HG03159 (cell line): ENCODE data around the gene DALRD3.

Source experiments
- ATAC-seq: cut with Tn5 transposase; IDR thresholded peaks from one replicate; pipeline ENCODE4 v1.9.1; 2021; ENCODE audit warnings: mild to moderate bottlenecking, moderate library complexity; ENCODE audit not compliant: unreplicated experiment

Gene DALRD3, protein sequence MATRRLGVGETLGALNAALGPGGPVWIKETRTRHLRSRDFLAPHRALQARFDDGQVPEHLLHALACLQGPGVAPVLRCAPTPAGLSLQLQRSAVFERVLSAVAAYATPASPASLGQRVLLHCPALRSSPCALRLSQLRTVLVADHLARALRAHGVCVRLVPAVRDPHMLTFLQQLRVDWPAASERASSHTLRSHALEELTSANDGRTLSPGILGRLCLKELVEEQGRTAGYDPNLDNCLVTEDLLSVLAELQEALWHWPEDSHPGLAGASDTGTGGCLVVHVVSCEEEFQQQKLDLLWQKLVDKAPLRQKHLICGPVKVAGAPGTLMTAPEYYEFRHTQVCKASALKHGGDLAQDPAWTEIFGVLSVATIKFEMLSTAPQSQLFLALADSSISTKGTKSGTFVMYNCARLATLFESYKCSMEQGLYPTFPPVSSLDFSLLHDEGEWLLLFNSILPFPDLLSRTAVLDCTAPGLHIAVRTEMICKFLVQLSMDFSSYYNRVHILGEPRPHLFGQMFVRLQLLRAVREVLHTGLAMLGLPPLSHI

DNA sequence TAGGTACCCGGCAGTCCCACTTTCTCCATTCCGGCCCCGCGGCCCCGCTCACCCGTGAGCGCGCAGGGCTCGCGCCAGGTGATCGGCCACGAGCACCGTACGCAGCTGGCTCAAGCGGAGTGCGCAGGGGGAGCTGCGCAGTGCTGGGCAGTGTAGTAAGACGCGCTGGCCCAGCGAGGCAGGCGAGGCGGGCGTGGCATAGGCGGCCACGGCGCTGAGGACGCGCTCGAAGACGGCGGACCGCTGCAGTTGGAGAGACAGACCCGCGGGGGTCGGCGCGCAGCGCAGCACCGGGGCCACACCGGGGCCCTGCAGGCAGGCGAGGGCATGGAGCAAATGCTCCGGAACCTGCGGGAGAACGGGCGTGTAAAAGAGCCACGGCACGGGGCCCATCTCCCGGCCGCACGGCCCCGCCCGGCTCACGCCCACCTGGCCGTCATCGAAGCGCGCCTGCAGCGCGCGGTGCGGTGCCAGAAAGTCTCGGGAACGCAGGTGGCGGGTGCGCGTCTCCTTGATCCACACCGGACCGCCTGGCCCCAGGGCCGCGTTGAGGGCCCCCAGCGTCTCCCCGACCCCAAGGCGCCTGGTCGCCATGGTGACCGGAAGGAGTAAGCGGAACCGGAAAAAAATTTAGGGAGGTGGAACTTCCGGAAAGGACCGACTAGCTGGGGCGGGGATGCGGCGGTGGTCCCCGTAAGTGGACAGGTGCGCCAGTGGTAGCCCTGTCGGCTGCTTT, at the start of gene DALRD3:
TSS of gene DALRD3 (minus strand) at position 610 of the 736 bp plus-strand sequence. CDS start at position 594, 16 bp downstream.
- no peak for ATAC-seq

DNA sequence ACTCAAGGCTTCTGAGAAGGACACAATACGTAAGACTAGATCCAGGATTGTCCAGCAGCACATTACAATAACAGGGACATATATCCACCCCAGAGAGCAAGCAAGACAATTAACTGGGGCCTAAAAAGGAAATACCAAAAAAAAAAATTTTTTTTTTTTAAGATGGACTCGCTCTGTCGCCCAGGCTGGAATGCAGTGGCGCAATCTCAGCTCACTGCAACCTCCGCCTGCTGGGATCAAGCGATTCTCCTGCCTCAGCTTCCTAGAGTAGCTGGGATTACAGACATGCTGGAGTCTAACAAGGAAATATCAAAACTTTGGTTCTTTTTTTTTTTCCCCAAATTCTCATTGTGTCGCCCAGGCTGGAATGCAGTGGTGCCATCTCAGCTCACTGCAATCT, 39.6 kb upstream of the DALRD3 start:
- no peak for ATAC-seq

DNA sequence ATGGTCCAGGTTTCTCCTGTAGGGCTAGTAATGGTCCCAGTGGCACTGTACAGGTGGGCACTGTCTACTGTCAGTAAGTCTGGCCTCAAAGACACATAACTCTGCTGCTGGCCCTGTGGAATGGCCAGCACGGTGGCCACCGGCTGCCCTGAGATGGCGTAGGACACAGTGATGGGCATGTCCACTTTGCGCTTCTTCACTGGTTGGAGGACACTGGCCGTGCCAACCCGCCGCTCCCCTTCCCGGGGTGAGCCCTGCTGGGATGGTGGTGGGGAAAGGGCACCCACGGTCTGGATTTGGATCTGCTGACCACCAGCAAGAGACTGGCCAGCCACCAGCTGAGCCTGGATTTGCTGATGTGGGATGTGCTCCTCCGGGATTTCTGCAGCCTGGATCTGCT, 38.9 kb upstream of the DALRD3 start:
- no peak for ATAC-seq

DNA sequence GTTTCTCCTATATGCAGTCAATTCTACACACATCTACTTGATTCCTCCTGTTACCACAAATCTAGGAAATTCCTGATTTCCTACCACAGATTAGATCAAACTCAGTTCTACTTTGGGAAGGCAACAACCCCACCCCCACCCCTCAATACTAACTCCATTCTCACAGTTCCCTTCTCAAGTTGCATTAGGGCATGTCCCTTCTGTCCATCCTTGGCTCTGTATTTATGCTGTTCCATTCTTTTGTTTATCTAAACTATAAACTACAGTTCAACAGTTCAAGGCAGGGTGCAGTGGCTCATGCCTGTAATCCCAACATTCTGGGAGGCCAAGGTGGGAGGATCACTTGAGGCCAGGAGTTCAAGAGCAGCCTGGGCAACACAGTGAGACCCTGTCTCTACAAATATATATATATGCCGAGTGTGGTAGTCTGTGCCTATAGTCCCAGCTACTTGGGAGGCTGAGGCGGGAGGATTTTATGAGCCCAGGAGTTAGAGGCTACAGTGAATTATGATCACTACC, 36.0 kb upstream of the DALRD3 start:
- no peak for ATAC-seq

DNA sequence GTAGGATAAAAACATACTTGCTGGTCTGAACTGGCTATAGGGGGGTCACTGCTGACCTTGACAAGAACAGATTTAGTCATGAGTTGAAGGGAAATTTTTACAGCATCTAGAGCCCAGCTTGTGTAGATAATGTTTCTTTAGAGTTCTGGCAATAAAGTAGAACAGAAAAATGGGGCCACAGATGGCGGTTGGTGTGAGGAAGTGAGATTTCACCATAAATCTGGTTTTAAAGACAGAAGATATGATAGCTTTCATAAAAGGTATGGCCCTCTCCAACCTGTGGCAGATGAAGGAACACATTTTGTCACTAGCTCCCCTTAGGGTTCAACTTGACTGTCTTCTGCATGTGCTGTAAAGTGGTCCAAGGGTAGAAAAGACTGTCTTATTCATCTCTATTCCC, 35.2 kb upstream of the DALRD3 start:
- ATAC-seq: no peak

DNA sequence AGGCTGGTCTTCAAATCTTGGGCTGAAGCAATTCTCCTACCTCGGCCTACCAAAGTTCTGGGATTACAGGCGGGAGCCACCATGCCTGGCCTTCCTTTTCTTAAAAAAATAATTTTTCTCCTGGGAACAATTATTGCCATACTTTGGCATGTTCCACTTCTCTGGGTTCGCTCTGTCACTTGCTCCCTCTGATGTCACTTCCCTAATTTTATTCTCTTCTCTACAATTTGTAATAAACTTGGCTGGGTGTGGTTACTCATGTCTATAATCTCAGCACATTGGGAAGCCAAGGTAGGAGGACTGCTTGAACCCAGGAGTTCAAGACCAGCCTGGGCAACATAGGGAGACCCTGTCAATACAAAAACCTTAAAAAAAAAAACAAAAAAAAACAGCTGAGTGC, 16.9 kb upstream of the DALRD3 start:
- ATAC-seq: no peak

DNA sequence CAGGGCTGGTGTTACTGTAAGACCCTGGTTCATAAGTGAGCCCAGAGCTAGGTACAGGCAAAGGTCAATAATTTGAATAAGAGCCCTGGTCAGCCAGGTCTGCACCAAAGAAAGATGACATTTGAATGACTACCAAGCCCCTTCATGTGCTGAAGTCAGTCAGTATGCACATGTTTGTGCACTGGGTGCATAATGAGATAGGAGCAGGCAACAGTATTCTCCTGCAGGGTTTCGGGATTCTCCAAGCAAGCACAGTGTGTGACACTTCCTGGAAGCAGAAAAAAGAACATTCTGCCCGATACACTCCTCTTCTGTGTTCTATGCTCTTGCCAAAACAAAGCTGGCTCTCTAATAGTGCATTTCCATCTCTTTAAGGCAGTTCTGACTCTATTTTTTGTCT, 16.3 kb upstream of the DALRD3 start:
- no peak for ATAC-seq

DNA sequence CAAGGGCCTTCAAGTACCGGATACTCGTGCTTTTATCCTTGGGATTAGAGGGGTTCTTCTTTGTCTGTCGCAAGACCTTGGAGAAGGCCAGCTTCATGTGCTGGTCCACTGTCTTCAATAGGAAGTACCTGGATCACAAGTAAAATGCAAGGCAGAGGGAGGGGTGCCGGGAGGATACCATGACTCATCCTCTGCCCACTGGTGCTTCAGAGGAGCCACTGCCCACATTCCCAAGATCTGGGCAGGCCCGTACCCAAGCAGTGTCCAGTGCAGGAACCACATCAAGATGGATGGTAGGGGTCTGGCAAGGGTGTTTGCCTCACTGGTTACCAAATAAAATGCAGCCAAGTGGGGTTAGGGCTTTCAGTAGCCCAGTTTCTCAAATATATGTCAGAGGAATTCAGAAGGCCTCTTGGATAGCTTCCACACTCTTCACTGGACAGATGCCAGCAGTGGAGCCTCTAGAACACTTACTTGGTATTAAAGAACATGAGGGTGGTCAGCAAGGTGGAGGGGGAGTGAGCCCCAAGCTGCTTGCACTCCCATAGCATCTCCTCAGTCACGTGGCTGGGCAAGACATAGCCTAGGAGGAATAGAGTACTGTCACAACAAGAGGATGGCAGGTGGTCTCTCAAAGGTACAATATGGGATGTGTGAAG, 14.4 kb upstream of the DALRD3 start:
- no peak for ATAC-seq

DNA sequence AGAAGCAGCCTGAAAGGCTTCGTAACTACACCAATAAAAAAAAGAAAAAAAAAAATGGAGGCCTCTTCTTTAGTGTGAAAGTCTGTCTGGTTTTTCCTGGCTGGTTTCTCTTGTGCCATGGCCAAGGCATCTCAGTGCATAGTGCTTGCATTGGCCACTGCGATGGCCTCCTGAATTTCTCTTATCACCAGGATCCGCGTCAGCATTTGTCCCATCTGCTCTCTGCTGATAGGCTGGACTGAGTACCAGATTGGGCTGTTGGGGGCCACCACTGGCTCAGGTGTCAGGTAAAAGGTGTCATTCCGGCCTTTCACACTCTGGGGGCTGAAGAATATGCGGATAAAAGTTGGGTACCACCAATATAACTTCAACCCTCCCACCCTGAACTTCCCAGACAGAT, 11.9 kb upstream of the DALRD3 start:
- no peak for ATAC-seq

DNA sequence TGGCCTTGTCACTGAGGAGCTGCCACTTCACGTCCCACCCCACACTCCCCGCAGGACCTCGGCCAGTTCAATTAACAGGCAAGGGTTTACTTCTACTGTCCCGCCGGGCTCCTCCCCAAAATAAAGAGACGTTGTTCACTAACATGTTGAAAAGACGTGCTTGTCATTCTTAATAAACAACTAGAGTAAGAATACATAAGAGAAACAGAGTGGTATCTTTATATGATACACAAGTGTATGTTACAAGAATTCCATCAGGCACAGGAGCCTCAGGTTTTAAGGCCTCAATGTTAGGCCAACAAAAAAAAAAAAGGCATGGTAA, 11.1 kb upstream of the DALRD3 start:
- no peak for ATAC-seq

DNA sequence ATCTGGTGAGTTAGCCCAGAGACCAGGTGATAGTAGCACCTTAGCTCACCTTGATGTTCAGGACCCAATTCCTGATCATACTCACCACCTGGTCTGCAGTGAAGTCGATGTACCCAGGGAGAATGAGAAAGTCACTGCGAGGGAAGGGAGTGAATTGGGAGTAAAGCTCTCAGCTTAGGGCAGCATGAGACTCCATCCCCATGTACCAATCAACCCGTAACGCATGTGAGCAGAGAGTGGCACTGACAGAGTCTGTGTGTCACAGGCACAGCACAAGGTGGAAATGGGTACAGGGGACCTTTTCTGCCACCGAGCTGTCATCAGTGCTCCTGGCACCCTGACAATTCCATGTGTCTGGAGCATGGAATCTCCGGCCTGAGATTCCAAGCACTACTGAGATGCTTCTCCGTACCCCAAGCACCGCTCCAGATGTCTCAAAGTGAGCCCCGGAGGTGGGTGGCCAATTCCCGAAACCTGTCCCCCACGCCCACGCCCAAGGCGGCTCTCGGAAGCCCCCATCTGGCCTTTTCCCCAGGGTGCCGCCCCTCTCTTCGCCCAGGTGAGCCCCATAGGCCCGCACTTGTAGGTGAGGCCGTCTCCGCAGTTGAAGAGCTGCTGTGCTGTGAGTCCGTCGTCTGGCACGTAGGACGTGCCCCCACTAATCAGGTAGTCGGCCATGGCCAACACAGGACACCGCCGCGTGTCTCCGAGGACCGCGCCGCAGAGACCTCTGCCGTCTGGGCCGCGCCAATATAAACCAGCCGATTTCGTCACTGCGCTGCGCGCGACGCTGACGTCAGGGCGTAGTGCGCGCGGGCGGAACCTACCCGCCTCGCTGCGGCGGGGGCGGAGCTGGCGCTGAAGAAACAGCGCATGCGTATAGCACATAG, 10.5 kb upstream of the DALRD3 start, which contains the start of gene IMPDH2:
TSS of gene IMPDH2 (minus strand) at position 726 of the 890 bp plus-strand sequence. CDS start at position 678, 48 bp downstream.
- peak; percentile 89 for ATAC-seq

DNA sequence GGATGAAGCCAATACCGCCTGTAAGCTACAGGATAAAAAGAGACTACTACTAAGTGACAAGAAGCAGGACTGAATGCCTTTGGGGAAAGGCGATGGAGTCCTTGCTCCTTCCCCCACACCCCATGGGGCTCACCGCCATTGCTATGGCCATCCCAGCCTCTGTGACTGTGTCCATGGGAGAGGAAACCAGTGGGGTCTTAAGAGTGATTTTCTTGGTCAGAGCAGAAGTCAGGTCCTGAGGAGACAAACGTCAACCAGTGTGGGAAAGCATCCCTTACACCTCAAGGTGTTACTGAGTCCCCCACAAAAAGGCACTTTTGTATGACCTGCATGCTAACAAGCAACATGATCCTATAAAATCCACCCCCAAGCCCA, 9.9 kb upstream of the DALRD3 start:
- no peak for ATAC-seq

DNA sequence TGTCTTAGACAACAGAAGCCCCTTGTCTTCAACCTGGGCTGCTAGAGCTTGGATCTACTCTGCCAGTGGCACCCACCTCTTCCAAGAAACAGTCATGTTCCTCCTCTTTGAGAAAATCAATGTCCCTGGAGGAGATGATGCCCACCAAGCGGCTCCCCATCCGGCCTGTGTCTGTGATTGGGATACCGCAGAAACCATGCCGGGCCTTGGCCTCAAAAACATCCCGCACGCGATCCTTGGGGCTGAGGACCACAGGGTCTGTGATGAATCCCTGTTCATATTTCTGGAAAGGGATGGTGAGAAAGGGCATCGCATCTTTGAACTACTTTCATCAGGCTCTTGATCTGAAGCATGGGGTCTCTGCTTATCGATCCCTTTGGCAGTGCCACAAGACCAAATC, 9.3 kb upstream of the DALRD3 start:
- ATAC-seq: no peak

DNA sequence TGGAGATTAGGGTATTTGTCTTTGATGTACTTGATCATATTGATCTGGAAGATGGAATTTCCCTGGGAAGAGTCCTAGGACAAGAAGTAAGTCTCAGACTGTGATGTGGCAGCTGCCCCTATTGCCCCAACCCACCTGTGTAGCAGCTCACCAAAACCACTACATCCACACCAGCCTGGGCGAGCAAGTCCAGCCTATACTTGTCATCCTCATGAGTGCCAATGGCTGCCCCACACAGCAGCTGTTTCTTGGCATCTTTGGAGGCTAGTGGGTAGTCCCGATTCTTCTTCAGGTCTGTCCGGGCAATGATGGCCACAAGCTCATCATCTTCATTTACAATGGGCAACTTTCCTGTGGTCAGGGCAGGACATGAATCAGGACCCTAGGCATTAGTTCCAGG, 8.2 kb upstream of the DALRD3 start:
- ATAC-seq: no peak

DNA sequence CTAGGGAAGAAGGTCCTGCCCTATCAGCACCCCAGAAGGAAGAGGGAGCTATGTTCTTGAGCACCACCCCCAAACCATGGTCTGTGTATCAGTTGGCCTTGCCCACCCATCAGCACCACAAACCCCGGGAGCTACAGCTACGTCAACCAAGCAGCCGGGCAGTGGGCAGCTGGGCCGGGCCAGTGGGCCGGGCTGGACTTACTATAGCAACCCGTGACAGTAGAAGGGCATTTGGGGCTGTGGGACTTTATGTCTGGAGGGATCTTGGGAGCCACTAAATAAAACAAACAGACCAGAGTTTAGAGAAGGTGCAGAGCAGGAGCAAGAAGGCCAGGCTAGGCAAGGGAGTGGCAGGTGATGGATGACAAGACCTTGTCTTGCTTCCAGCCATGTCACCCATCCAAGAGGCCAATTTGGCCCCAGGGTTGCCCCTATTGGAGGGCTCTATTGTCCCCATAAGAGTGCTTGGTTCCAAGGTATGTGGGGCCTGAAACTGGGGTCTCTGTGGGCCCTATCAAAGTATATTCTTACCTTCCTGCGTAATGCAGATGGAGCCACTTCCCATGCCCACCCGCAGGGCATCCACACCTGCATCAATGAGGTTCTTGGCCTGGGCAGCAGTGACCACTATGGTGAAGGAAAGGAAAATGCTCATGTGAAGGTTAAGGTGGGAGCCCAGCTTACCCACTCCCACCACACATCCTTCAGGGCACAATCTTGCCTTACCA, 7.6 kb upstream of the DALRD3 start:
- ATAC-seq: no peak

DNA sequence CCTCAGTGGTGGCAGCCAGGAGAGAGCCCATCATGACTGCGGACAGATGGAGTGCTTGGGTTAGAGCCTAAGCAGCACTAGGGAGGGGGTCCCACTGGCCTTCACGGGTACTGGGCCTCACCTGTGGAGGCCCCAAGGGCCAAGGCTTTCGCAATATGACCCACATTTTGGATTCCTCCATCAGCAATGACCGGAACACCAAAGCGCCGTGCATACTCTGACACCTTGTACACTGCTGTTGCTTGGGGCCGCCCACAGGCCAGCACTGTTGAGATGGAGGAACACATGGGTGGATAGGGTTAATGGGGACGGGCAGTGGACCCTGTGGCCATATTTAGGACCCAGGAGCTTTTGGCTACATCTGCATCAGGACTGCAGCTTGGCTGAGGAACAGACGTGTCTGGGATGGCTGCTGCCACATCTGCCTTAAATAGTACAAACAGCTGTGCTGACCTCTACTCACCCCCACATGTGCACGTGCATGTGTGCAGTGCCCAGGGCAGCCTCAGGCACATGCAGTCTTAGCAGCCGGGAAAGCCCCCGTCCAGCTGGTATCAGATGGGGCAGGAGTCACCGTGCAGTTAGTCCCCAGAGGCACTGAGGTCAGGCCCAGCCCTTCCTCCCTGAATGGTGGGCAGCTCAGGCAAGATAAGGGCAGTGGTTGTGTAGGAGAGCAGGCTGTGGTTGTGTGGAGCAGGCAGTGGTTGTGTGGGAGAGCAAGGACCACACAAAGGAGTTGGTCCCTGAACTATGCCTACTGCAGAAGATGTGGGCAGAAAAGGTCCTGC, 6.8 kb upstream of the DALRD3 start:
- ATAC-seq: no peak

DNA sequence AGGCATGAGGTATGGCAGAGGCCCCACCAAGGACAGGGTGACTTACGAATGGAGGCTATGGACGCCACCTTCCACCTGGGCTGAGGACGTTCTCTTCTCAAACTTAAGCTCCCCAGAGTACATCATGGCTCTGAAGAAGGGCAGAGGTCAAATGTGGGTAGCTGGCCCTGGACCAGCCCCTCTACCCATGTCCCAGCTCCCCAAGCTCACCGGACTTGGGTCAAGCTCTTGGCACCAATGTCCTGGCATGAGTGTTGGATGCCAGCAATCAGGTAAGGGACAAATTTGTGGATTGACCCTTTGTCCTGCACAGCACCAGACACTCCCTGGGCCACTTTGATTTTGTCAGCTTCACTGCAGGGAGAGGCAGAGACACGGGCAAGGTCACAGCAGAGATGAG, 6.1 kb upstream of the DALRD3 start:
- no peak for ATAC-seq

DNA sequence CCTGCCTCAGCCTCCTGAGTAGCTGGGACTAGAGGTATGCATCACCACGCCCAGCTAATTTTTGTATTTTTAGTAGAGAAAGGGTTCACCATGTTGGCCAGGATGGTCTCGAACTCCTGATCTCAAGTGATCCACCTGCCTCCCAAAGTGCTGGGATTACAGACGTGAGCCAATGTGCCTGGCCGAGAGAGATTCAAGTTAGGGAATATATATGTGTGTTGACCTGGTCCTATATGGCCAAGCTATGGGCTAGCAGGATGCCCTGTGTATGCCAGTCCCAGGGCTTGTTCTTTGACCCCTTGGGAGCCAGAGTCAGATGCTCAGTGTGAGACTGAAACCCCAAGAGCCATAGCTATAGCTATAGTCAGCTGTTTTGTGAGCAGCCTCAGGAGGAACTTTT, 5.4 kb upstream of the DALRD3 start:
- ATAC-seq: no peak

DNA sequence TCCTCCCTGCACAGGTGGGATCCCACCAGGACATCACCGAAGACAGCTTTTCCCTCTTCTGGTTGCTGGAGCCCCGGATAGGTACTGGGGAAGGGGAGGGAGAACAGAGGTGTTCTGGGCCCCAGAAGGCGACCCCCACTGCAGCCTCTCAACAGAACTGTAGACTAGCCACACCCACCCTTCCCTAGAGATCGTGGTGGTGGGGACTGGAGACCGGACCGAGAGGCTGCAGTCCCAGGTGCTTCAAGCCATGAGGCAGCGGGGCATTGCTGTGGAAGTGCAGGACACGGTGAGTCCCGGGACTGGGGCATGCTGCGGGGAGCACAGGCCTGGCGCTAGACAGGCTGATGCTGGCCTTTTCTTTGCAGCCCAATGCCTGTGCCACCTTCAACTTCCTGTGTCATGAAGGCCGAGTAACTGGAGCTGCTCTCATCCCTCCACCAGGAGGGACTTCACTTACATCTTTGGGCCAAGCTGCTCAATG, 4.3 kb upstream of the DALRD3 start:
- no peak for ATAC-seq
